ENCODE results near the gene FKBP2. TPM values are rescaled to one million over a fixed set of nuclear protein-coding genes. Genes with fewer than 3 reads are reported as not detected.

The FKBP2 gene
- total RNA-seq, 3 donors from 2014 or later (not counting 1 experiment from before 2014, with no cell fraction given), result 26.4 to 39.3 (median 30.3) TPM

GRCh38 chr11:64246871-64247728 lies 6.2 kb downstream of the FKBP2 start, which contains the start of gene PPP1R14B:
Gene PPP1R14B, minus strand, starts transcription at chr11:64246943. Its CDS starts 270 bp downstream, at chr11:64246673.
- 2% methylated on average over 59 of the region's 74 CpGs for WGBS (ENCODE audit: insufficient coverage)
- Mint-ChIP-seq H3K36me3 (no peaks in the 10 kb centered on the region), H3K4me1 (peaks cover 14 to 49% of the 10 kb centered on the region in 2 donors), H3K27ac (peak within 1 kb of the TSS; percentile 69 to 81), H3K27me3 (ENCODE audit: low read depth in 2 of 2) (no peaks in the 10 kb centered on the region), H3K9me3 (no peaks in the 10 kb centered on the region), H3K4me3 (peak within 1 kb of the TSS; percentile 85)
- TF ChIP-seq CTCF (IDR thresholded peaks at IDR 0.05), result no peak
- Histone ChIP-seq H3K9me3 (ENCODE audit: control insufficient read depth, insufficient read depth, low read length) (no peaks in the 10 kb centered on the region), H3K27me3 (ENCODE audit: control insufficient read depth, insufficient read depth, low read length) (no peaks in the 10 kb centered on the region), H3K27ac (ENCODE audit: low read length) (peak within 1 kb of the TSS; percentile 49), H3K4me3 (ENCODE audit: low read length) (peak within 1 kb of the TSS; percentile 81), H3K36me3 (ENCODE audit: control insufficient read depth, insufficient read depth, low read length) (peaks cover 10% of the 10 kb centered on the region), H3K4me1 (ENCODE audit: control insufficient read depth, insufficient read depth, low read length) (peaks cover 62% of the 10 kb centered on the region)
- intact Hi-C loops (cut with micrococcal nuclease), result no loop called here
- ATAC-seq (peak; percentile 55 to 76 (median 65)), DNase-seq (peak; percentile 69 to 82)

GRCh38 chr11:64247729-64248531 lies 7.0 kb downstream of the FKBP2 start:
- Mint-ChIP-seq H3K27ac (peak overlapping the region in 1 of 2 donors; percentile 54), H3K4me3 (peak overlapping the region; percentile 85), H3K9me3 (no peaks in the 10 kb centered on the region), H3K4me1 (peaks cover 14 to 50% of the 10 kb centered on the region in 2 donors), H3K36me3 (no peaks in the 10 kb centered on the region), H3K27me3 (ENCODE audit: low read depth in 2 of 2) (no peaks in the 10 kb centered on the region)
- peaks cover 62% of the 10 kb centered on the region for H3K4me1 ChIP-seq (ENCODE audit: control insufficient read depth, insufficient read depth, low read length)
- 66% methylated on average over 31 of the region's 31 CpGs for WGBS (ENCODE audit: insufficient coverage)
- no peaks in the 10 kb centered on the region for H3K27me3 ChIP-seq (ENCODE audit: control insufficient read depth, insufficient read depth, low read length)
- DNase-seq (no peak), ATAC-seq (no peak)
- H3K9me3 ChIP-seq (ENCODE audit: control insufficient read depth, insufficient read depth, low read length), result no peaks in the 10 kb centered on the region
- TF ChIP-seq CTCF (IDR thresholded peaks at IDR 0.05), result no peak
- no peak overlapping the region for H3K27ac ChIP-seq (ENCODE audit: low read length)
- peaks cover 10% of the 10 kb centered on the region for H3K36me3 ChIP-seq (ENCODE audit: control insufficient read depth, insufficient read depth, low read length)
- intact Hi-C loops (cut with micrococcal nuclease), result no loop called here
- H3K4me3 ChIP-seq (ENCODE audit: low read length), result peak overlapping the region; percentile 81

GRCh38 chr11:64248578-64248977 lies 7.7 kb downstream of the FKBP2 start:
- no peak overlapping the region for H3K27ac Mint-ChIP-seq
- Histone ChIP-seq H3K9me3 (ENCODE audit: control insufficient read depth, insufficient read depth, low read length) (no peaks in the 10 kb centered on the region), H3K4me1 (ENCODE audit: control insufficient read depth, insufficient read depth, low read length) (peaks cover 58% of the 10 kb centered on the region), H3K4me3 (ENCODE audit: low read length) (no peak overlapping the region), H3K27me3 (ENCODE audit: control insufficient read depth, insufficient read depth, low read length) (no peaks in the 10 kb centered on the region), H3K27ac (ENCODE audit: low read length) (no peak overlapping the region), H3K36me3 (ENCODE audit: control insufficient read depth, insufficient read depth, low read length) (peaks cover 6% of the 10 kb centered on the region)
- no peaks in the 10 kb centered on the region for H3K27me3 Mint-ChIP-seq (ENCODE audit: low read depth in 2 of 2)
- H3K4me3 Mint-ChIP-seq, result peak overlapping the region; percentile 85
- H3K9me3 Mint-ChIP-seq, result no peaks in the 10 kb centered on the region
- WGBS (ENCODE audit: insufficient coverage), result 96% methylated on average over 7 of the region's 7 CpGs
- DNase-seq (no peak), ATAC-seq (no peak)
- TF ChIP-seq CTCF (IDR thresholded peaks at IDR 0.05), result no peak
- intact Hi-C loops (cut with micrococcal nuclease), result no loop called here
- H3K4me1 Mint-ChIP-seq, result peaks cover 14 to 44% of the 10 kb centered on the region in 2 donors
- H3K36me3 Mint-ChIP-seq, result no peaks in the 10 kb centered on the region
